ENCODE results near the gene RAB20. TPM values are rescaled to one million over a fixed set of nuclear protein-coding genes. Genes with fewer than 3 reads are reported as not detected.

The RAB20 gene
- polyA plus RNA-seq, 3 donors, result 8.5 to 10.1 (median 9.6) TPM

DNA sequence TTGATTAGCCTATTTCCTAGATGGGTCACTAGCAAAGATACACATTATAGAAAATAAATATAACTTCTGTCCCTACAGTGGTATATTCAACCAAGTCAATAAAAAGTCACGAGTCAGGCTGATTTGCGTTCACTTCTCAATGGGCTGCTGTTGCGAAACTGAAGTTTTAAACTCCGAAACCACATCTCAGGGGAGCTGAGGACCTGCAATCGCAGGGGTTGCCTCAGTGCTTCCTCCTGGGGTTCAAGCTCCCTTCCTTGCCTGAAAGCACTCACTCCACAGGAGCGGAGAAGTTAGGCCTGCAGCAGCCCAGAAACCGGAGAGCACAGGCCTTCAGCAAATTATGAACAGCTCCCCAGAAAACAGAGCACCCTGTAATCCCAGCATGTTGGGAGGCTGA, 39.6 kb downstream of the RAB20 start:
- no peak for DNase-seq (ENCODE audit: extremely low read depth in 1 of 11, low read depth in 9 of 11, low spot score in 4 of 11)

DNA sequence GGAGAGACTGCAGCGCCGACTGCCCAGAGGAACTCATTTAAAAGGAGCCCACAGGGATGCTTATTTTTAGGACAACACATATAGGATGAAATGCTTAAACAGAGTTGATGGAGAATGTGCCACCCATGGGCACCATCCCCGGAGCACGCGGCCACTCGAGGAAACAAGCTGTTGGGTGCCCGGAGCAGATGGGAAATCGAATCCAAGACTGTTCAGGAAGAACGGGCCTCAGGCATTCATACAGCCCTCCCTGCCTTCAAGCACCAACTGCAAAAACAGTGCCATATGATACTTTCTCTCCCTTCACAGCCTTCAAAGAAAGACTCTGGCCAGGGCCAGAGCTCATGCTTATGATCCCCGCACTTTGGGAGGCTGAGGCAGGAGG, 40.2 kb downstream of the RAB20 start:
- DNase-seq (ENCODE audit: extremely low read depth in 1 of 11, low read depth in 9 of 11, low spot score in 4 of 11), result no peak

DNA sequence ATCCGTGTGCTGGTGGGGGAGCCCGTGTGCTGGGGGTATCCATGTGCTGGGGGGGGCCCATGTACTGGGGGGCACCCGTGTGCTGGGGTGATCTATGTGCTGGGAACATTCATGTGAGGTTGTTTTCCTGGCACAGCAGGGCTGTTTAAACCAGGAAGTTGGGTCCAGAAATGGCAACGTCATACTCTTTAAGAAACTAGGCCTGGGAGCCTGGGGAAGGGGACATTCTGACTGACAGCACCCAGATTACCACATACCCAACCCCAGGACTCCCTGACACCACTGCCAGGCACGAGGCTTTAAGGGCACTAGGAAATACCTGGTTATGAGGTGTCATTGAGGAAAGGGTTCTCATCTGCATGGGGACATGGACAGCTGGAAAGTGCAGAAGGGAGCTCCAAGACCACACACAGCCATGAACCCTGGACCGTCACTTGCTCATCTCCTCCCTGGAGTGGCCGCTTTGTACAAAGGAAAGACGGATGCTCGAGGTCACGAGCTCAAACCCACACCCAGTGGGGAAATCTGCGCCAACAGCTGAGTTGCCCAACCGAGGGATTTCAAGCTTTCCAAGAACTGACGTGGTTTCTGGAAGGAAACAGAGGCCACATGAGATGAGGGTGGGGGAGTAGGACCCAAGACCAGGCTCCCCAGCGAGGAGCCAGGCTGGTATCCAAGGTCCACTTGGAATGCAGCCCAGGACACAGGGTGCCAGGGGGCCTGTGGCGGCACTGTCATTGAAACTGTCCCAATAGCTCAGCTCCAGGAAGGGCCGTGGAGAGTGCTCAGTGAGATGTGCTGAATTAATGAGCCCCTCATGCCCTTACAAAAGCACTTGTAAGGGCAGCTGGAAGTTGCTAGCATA, 40.9 kb downstream of the RAB20 start:
- no peak for DNase-seq (ENCODE audit: extremely low read depth in 1 of 11, low read depth in 9 of 11, low spot score in 4 of 11)

DNA sequence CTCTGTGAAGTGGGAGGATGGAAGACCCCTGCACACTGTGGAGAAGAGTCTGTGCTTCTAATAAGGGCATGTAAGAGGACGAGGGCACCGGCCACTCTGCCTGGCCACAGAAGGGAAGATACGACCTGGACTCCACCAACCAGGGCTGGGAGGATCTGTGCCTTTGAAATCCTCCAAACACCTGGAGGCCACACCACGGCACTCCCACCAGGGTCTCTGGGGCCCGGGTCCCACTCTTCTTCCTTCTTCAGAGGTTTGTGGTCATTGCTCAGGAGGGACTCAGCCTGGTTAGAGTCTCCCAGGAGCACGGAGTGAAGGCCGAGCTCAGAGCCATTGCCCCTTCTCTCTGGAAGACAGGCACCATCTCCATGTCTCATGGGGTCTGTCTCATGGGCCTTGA, 42.0 kb downstream of the RAB20 start:
- no peak for DNase-seq (ENCODE audit: extremely low read depth in 1 of 11, low read depth in 9 of 11, low spot score in 4 of 11)

DNA sequence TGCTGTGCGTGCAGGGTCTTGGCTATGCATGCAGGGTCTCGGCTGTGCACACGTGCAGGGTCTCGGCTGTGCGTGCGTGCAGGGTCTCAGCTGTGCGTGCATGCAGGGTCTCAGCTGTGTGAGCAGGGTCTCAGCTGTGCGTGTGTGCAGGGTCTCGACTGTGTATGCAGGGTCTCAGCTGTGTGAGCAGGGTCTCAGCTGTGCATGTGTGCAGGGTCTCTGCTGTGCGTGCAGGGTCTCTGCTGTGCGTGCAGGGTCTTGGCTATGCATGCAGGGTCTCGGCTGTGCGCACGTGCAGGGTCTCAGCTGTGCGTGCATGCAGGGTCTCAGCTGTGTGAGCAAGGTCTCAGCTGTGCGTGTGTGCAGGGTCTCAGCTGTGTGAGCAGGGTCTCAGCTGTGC, 42.5 kb downstream of the RAB20 start:
- DNase-seq (ENCODE audit: extremely low read depth in 1 of 11, low read depth in 9 of 11, low spot score in 4 of 11), result no peak

DNA sequence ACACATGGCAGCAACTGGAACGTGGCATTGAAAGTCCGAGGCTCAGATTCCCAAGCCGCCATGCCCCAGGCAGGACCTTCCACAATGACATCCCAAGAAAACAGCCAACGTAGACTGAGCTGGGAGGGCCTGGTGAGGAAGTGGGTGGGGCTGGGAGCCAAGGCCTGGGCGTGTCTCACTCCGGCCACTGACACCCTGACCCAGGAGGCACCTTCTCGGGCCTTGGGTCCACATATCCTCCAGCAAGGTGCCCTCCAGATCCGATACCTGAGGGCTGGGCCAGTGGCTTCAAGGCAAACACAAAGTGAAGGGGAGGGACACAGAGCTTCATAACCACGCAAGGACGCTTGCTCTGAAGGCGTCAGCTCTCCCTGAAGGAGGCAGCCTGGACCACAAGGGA, 43.0 kb downstream of the RAB20 start:
- no peak for DNase-seq (ENCODE audit: extremely low read depth in 1 of 11, low read depth in 9 of 11, low spot score in 4 of 11)

DNA sequence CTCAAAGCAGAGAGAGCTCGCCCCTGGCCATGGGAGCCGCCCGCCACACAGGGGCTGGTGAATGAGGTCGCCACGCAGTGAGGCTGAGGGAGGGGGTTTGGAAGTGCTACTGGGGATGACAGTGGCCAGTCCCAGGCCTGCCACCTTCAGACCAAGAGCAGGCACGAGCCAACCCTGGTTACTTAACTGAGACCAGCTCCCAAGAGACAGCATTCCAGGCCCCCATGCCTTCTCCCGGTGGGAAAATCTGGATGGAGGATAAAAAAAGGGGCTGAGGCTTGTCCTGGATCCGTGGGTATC, 43.3 kb downstream of the RAB20 start:
- DNase-seq (ENCODE audit: extremely low read depth in 1 of 11, low read depth in 9 of 11, low spot score in 4 of 11), result no peak

DNA sequence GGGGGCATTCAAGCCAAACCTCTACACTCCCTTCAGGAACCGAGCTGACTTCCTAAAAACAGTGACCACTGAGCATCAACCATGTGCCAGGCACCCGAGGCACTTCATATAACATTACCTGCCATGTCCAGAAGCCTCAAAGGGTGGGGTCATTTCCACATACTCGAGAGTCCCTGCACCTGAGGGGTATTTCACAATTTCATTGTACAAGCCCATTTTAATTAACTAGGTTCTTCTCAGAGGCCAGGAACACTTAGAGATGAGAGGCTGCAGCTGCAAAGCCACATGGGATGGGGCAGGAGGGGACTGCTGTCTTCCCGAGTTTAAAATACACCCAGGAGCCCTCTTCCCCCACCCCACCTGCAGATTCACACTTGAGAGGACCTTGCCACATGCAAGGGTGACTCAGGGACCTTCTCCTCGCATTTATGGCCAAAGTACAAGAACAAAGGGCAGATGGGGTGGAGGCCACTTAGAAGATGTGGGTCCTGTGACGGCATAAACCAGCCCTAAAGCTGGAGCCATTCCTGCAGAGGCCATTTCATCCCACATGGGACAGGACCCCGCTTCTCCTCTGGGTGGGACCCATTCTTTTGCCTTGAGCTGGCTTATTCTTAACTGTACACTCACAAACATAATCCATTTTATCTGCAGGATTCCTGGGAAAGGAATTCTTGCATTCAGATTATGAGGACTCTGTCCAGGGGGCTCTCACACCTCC, 43.9 kb downstream of the RAB20 start:
- no peak for DNase-seq (ENCODE audit: extremely low read depth in 1 of 11, low read depth in 9 of 11, low spot score in 4 of 11)

DNA sequence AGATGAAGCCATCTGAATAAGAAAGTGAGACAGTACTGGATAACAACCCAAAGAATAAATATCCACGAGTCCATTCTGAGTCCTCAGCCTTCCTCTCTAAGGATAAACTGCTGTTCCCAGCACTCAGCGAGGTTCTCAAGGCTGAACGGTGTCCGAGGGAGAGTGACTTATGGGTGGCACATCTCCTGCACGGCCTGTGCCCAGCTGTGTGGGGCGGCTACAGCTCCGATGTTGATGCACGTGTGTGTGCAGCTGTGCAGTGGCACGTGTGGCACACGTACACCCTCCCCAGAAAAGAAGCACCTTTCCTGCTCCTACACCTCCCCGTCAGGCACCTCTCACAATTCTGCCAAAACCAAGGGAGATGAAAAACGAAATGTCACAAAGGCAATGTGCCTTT, 45.0 kb downstream of the RAB20 start:
- DNase-seq (ENCODE audit: extremely low read depth in 1 of 11, low read depth in 9 of 11, low spot score in 4 of 11), result no peak

DNA sequence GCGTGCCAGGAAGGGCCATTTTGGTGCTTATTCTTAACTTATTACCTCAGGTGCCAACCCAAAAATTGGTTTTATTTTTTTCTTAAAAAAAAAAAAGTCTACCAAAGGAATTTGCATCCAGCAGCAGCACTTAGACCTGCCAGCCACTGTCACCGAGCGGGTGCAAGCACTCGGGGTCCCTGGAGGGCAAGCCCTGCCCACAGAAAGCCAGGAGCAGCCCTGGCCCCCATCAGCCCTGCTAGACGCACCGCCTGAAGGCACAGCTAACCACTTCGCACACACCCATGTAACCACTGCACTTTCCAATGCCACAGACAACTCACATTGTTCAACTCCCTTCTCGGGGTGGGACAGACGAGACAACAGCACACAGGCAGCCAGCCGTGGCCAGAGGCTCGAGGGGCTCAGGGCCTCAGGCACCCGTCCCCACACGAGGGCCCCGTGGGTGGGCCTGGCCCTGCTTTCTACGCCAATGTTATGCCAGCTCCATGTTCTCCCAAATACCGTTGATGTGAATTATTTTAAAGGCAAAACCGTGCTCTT, 49.3 kb downstream of the RAB20 start:
- no peak for DNase-seq (ENCODE audit: extremely low read depth in 1 of 11, low read depth in 9 of 11, low spot score in 4 of 11)

DNA sequence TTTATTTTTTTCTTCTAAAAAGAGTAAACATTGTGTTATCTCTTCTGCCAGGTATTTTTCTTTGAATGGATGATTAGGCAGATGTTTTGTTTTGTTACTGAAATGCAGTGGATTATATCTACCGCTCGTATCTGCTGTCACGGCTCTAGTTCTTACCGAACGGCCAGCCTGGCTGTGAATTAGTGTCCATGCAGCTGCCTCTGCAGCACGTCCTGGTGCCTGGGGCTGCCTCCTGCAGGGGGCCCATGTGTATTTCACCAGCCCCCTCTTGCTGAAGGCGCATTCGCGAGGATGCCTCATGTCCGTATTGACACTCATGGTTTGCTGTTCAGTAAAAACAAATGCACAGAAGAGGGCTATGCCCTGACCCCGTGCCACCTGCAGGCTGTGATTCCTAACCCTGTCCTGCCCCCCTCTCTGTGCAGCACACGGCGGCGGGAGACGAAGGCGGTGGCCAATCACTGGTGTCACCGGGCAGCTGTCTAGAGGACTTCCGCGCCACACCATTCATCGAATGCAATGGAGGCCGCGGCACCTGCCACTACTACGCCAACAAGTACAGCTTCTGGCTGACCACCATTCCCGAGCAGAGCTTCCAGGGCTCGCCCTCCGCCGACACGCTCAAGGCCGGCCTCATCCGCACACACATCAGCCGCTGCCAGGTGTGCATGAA, 49.9 kb downstream of the RAB20 start:
- no peak for DNase-seq (ENCODE audit: extremely low read depth in 1 of 11, low read depth in 9 of 11, low spot score in 4 of 11)

DNA sequence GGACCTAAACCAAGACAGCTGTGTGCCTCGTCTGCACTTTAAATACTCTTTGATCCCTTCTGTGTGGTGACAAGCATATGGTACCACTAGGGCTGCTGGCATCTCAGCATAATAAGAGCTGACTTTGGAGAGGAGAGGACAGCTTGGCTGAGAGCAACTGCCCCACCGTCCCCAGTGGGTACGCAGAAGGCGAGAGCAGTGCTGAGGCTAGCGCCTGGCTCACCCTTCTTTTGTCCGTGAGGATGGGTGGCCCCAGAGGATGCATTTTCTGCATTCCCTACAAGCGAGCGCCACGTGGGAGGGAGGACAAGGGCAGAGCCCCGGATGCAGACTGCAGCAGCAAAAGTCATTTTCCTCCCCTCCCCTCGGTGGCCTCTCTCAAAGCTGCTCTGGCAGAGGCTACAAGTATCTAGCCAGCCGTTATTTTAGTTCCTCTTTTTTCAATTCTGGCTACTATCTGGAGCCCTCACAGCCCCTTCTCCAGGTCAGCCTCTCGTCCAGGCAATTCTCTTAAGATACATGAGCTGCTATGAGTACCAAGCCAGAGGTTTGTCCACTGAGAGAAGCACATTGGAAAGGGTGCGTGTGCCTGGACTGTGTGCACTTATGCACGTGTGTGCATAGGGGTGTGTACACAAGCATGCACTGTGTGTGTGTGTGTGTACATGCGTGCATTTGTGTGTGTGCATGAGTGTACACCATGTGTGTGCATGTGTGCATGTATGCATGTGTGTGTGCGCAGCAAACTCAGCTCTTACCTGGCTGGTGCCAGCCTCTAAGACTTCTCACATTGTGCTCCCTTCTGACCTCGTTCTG, 51.3 kb downstream of the RAB20 start:
- no peak for DNase-seq (ENCODE audit: extremely low read depth in 1 of 11, low read depth in 9 of 11, low spot score in 4 of 11)

DNA sequence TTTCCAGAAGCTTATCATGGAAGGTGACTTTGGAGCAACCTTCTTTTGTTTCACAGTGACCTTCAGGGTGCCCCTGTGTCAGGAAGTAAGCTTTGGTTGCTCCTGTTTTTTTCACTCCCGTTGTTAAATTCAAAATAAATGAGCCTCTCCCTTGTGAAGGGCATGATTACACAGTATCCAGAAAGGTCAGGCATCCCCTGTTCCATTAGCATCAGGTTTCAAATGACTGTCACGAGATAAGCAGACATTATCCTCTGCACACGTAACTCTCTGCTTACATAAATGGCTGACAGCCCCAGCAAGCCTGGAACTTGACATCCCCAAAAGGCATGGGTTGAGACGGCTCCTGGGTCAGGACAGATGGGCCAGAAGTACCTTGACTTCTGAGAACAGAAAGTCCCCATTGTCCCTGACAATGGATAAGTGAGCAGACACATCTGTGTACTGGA, 52.0 kb downstream of the RAB20 start:
- no peak for DNase-seq (ENCODE audit: extremely low read depth in 1 of 11, low read depth in 9 of 11, low spot score in 4 of 11)

DNA sequence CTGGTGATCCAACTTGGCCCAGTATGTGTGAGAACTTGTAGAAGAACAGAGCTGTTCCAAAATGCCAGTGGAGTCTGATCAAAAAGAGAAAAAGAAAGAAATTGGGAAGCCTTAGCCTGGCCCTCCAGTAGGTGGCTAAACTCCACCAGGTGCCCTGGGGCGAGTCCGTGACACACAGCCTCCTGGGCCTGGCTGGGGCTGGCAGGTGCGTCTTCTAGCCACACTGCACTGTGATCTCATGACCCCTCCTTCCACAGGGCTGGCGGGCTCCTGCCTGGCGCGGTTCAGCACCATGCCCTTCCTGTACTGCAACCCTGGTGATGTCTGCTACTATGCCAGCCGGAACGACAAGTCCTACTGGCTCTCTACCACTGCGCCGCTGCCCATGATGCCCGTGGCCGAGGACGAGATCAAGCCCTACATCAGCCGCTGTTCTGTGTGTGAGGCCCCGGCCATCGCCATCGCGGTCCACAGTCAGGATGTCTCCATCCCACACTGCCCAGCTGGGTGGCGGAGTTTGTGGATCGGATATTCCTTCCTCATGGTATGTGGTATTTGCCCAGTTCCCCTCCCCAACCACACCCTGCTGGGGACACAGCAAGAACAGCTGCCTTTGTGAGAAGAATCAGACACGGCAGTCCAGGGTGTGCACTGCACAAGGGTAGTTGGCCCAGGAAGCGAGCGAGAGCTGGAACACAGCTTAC, 53.7 kb downstream of the RAB20 start:
- DNase-seq (ENCODE audit: extremely low read depth in 1 of 11, low read depth in 9 of 11, low spot score in 4 of 11), result no peak

DNA sequence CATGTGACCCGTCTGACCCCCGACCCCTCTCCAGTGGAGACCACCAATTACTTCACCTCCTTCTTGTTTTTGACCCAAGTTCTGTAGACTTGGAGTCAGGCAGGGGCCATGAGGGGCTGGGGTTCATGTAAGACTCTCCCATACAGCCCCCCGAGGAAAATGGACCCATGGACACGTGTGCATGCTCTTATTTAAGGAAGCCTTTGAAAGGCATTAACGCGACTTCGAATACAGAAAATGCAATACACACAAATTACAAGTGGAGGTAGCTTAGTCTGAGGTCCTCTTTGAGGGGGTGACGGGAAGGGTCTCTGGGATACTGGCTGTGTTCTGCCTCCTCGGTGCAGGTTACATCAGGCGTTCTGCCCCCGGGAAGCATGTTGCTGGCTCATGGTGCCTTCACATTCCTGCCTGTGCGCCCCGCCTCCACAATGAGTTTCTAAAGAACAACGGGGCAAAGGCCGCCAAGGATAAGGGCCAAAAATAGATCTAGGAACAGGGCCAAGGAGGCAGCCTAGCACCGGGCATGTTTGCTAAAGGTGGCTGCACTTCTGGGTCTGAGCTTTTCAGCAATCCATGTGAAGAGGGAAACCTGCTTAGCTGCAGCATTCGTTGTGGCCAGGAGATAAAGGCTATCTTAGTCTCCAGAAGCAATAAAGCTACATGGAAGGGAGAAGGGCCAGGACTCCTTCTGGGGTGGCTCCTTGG, 54.5 kb downstream of the RAB20 start:
- DNase-seq (ENCODE audit: extremely low read depth in 1 of 11, low read depth in 9 of 11, low spot score in 4 of 11), result peak in 1 of 11 donors; percentile 47

DNA sequence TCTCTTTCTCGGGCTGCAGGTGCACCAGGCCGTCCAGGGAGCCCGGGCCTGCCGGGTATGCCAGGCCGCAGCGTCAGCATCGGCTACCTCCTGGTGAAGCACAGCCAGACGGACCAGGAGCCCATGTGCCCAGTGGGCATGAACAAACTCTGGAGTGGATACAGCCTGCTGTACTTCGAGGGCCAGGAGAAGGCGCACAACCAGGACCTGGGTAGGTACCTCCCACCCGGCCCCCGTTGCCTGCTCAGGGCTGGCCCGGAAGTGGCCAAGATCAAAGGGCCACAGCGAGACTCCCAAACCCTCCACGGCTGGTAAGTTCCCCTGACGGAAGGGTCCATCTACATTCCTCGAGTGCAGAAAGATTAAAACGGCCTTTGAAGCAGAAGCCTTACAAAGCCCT, 55.1 kb downstream of the RAB20 start:
- no peak for DNase-seq (ENCODE audit: extremely low read depth in 1 of 11, low read depth in 9 of 11, low spot score in 4 of 11)

DNA sequence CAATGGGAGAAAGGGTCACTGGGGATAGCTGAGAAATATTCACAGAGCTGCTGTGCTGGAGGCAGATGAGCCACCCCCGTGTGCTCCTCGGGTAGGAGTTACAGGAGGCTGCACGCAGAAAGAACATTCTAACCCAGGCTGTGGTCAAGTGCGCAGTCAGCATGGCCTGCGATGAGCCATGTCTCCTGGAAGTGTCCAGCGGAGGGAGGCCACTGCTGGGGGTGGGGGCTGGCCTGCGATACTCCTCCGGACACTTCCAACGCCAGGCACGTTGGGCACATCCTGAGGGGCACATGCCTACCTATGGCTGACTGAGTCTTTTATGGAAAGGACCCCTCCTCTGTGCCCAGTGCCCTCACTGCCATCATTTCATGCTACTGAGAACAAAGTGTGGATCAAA, 55.9 kb downstream of the RAB20 start:
- DNase-seq (ENCODE audit: extremely low read depth in 1 of 11, low read depth in 9 of 11, low spot score in 4 of 11), result no peak

DNA sequence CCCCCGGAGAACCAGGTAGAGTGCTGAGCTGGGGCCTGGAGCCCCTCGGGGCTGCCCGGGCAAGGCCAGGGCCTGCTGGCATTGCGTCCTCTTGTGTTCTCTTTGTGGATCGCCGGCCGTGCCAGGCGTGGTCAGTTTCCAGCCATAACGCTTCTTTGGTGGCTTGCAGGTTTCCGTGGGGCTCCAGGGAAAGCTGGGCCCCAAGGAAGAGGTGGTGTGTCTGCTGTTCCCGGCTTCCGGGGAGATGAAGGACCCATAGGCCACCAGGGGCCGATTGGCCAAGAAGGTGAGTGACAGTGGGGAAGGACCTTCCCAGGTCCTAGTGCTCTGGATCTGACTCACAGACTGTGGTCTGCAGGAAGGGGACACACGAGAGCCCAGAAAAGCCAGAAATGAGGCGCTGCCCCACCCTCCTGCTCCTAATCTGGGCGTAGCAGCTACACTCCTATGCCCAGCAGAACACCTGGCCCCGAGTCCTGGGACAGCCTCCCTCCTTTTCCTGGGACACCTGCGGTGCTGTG, 57.5 kb downstream of the RAB20 start:
- DNase-seq (ENCODE audit: extremely low read depth in 1 of 11, low read depth in 9 of 11, low spot score in 4 of 11), result no peak
